Measurements from ENCODE around the gene EMX2.

DNA sequence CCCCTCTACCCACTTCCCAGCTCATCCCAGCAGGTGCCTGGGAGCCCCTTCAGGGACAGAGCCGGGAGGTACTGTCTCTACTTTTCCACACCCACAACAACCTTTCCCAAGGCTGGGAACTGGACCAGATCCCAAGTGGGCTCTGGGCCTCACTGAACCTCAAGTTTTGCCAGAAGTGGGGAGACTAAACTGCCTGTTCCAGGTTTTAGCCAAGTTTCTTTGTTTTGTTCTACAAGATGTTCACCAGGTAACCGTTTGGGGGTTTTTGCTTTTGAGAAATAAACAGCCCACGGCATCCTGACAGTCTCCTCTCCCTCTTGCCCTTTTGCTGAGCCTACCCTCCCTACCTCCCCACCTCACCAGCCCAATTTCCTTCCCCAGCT, 10.6 kb upstream of the EMX2 start:
- TF ChIP-seq EZH2 (IDR thresholded peaks at IDR 0.05; ENCODE audit: borderline replicate concordance, low read depth, low read length, poor library complexity, severe bottlenecking) = no peak
- no peak for TF ChIP-seq CTCF (conservative IDR thresholded peaks at IDR 0.05; ENCODE audit: low read depth, low read length)
